ENCODE measurements around the gene CYGB. TPM values are rescaled to one million over a fixed set of nuclear protein-coding genes. Genes with fewer than 3 reads are reported as not detected.
A peak's percentile ranks its signal among the peaks of the same experiment; 100 is the strongest.
"Not testable (repeated sequence)": the region's sequence is repeated elsewhere in the genome, so short reads cannot be mapped to it uniquely, and the experiment has no call there.

CYGB gene
- total RNA-seq, 4 donors from 2014 or later: 12.6 to 23.2 (median 18.8) TPM

- WGBS, 2 donors (ENCODE audit: low coverage in 1 of 2): 85 to 91% methylated on average over 10 to 11 of the region's 14 CpGs
- Histone ChIP-seq H3K4me3 (no peak overlapping the region), H3K36me3 (peaks cover 0 to 49% of the 10 kb centered on the region in 2 donors), H3K4me1 (peaks cover 0 to 35% (median 6%) of the 10 kb centered on the region in 3 donors), H3K27me3 (peaks cover 18% of the 10 kb centered on the region), H3K9me3 (no peaks in the 10 kb centered on the region), H3K27ac (no peak overlapping the region)
- TF ChIP-seq EP300 (IDR thresholded peaks at IDR 0.05): no peak
- no peak for TF ChIP-seq POLR2AphosphoS5 (IDR thresholded peaks at IDR 0.05)
- TF ChIP-seq, protein P1, sequence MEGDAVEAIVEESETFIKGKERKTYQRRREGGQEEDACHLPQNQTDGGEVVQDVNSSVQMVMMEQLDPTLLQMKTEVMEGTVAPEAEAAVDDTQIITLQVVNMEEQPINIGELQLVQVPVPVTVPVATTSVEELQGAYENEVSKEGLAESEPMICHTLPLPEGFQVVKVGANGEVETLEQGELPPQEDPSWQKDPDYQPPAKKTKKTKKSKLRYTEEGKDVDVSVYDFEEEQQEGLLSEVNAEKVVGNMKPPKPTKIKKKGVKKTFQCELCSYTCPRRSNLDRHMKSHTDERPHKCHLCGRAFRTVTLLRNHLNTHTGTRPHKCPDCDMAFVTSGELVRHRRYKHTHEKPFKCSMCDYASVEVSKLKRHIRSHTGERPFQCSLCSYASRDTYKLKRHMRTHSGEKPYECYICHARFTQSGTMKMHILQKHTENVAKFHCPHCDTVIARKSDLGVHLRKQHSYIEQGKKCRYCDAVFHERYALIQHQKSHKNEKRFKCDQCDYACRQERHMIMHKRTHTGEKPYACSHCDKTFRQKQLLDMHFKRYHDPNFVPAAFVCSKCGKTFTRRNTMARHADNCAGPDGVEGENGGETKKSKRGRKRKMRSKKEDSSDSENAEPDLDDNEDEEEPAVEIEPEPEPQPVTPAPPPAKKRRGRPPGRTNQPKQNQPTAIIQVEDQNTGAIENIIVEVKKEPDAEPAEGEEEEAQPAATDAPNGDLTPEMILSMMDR (IDR thresholded peaks at IDR 0.05): no peak
- no peak for TF ChIP-seq POLR2A (IDR thresholded peaks at IDR 0.05)
- ATAC-seq: no peak
Measured at GRCh38 chr17:76565728-76566612, 28.5 kb upstream of the CYGB start.

GRCh38 chr17:76564991-76565727 is 27.6 kb upstream of the CYGB start:
- H3K4me3 ChIP-seq, H3K9me3 ChIP-seq, ATAC-seq, H3K27ac ChIP-seq: not testable (repeated sequence)
- H3K27me3 ChIP-seq: peaks cover 14% of the 10 kb centered on the region
- H3K36me3 ChIP-seq: peaks cover 0 to 49% of the 10 kb centered on the region in 2 donors
- WGBS, 2 donors (ENCODE audit: low coverage in 1 of 2): 64 to 72% methylated on average over 2 to 4 of the region's 8 CpGs
- peaks cover 0 to 43% (median 12%) of the 10 kb centered on the region in 3 donors for H3K4me1 ChIP-seq

DNA sequence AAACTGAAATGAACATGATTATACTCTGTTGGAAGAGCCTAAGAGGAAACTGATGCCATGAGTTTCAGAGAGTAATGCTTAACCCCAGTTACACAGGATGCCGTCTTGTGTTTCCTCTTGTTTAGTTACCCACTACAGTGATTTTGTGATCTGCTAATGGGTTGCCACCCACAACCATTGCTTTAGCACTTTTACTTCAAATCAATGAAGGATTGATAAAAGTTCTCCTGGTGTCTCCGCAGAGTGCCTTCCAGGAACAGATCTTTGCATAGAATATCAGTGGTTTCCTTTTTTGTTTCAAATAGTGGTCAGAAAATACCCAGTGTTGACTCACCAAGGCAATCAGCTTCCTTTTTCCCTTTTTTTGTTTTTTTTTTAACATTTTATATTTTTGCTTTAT is 25.9 kb upstream of the CYGB start:
- ATAC-seq: not testable (repeated sequence)

GRCh38 chr17:76562734-76563148 is 25.2 kb upstream of the CYGB start:
- H3K9me3 ChIP-seq: no peaks in the 10 kb centered on the region
- TF ChIP-seq POLR2AphosphoS5 (IDR thresholded peaks at IDR 0.05): peak; percentile 34
- TF ChIP-seq, protein P1 (IDR thresholded peaks at IDR 0.05): no peak
- 32 to 96% methylated on average over 4 to 6 of the region's 6 CpGs for WGBS, 2 donors (ENCODE audit: low coverage in 1 of 2)
- ATAC-seq: no peak
- H3K27ac ChIP-seq: peak overlapping the region in 3 of 4 donors; percentile 33 to 43 (median 42)
- H3K36me3 ChIP-seq: peaks cover 0 to 49% of the 10 kb centered on the region in 2 donors
- H3K4me3 ChIP-seq: no peak overlapping the region
- no peaks in the 10 kb centered on the region for H3K27me3 ChIP-seq
- H3K4me1 ChIP-seq: peaks cover 5 to 57% (median 22%) of the 10 kb centered on the region in 3 donors

More for the DNA sequence above, 25.9 kb upstream of the CYGB start:
- peaks cover 5 to 57% (median 22%) of the 10 kb centered on the region in 3 donors for H3K4me1 ChIP-seq
- not testable (repeated sequence) for H3K27me3 ChIP-seq, H3K9me3 ChIP-seq, H3K27ac ChIP-seq, H3K4me3 ChIP-seq
- 68 to 83% methylated on average over 2 of the region's 2 CpGs for WGBS, 2 donors (ENCODE audit: low coverage in 1 of 2)
- H3K36me3 ChIP-seq: peaks cover 0 to 49% of the 10 kb centered on the region in 2 donors

DNA sequence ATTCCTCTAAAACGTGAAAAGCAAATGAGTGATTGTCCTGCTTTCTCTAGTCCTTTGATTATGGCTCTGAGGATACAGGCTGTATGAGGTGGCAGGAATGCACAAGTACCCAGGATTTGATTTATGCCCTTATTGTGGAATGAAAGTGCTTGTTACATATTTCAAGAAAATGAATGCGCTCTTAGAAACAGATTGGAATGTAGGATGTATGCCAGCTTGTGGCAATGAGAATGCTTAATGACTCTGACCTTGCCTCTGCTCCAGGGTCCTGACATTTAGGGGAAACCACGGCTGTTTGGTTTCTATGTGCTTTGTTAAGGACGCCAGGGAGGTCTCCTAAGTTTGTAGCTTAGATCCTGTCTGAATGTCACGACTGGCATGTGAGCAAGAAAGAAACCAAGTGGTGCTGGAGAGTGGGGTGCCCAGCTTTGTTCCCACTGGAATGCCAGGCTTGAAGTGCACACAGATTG is 24.3 kb upstream of the CYGB start:
- Histone ChIP-seq H3K9me3 (no peaks in the 10 kb centered on the region), H3K4me3 (no peak overlapping the region), H3K27me3 (no peaks in the 10 kb centered on the region), H3K4me1 (peaks cover 5 to 60% (median 22%) of the 10 kb centered on the region in 3 donors), H3K27ac (peak overlapping the region in 3 of 4 donors; percentile 28 to 58 (median 42)), H3K36me3 (peaks cover 0 to 46% of the 10 kb centered on the region in 2 donors)
- TF ChIP-seq EP300 (IDR thresholded peaks at IDR 0.05) (no peak), POLR2AphosphoS5 (IDR thresholded peaks at IDR 0.05) (peak; percentile 84)
- ATAC-seq: no peak
- 47 to 63% methylated on average over 5 of the region's 5 CpGs for WGBS, 2 donors (ENCODE audit: low coverage in 1 of 2)

GRCh38 chr17:76561332-76561731 is 23.8 kb upstream of the CYGB start:
- ATAC-seq: no peak
- H3K4me1 ChIP-seq: peaks cover 5 to 65% (median 22%) of the 10 kb centered on the region in 3 donors
- no peak overlapping the region for H3K4me3 ChIP-seq
- TF ChIP-seq POLR2AphosphoS5 (IDR thresholded peaks at IDR 0.05): no peak
- TF ChIP-seq, protein P1 (IDR thresholded peaks at IDR 0.05): no peak
- no peak for TF ChIP-seq EP300 (IDR thresholded peaks at IDR 0.05)
- no peak for TF ChIP-seq POLR2A (IDR thresholded peaks at IDR 0.05)
- peaks cover 0 to 42% of the 10 kb centered on the region in 2 donors for H3K36me3 ChIP-seq
- H3K9me3 ChIP-seq: no peaks in the 10 kb centered on the region
- H3K27ac ChIP-seq: peak overlapping the region in 3 of 4 donors; percentile 25 to 58 (median 42)
- WGBS, 2 donors (ENCODE audit: low coverage in 1 of 2): 42 to 76% methylated on average over 4 to 6 of the region's 7 CpGs
- H3K27me3 ChIP-seq: no peaks in the 10 kb centered on the region

Measured in gastroesophageal sphincter (tissue), 4 donors.